HCT116 (cell line): ENCODE results near the gene MYO1E.

Source experiments
- ATF3 ChIP-seq: IDR thresholded peaks from 2 replicates; pipeline ENCODE4 v1.6.1; 2012
- CTCF ChIP-seq, 3 experiments: fragments of 200-600 bp in 1 of 3; sonication (generic) in 1 of 3; IDR thresholded peaks in 2 of 3; conservative IDR thresholded peaks in 1 of 3; 2 replicates each; pipeline ENCODE4 v1.5.1; 2012 to 2017; ENCODE audit warnings: low read depth in 2 of 3, low read length in 2 of 3, antibody characterized with exemption in 1 of 3, borderline replicate concordance in 1 of 3, control low read depth in 1 of 3, mild to moderate bottlenecking in 1 of 3, mixed read lengths in 1 of 3, mixed run types in 1 of 3, moderate library complexity in 1 of 3; ENCODE audit not compliant: insufficient read depth in 1 of 3
- EZH2phosphoT487 ChIP-seq: fragments of 200-600 bp; IDR thresholded peaks from 2 replicates; pipeline ENCODE4 v1.6.1; 2018; ENCODE audit warnings: antibody characterized with exemption, borderline replicate concordance
- FOSL1 ChIP-seq: IDR thresholded peaks from 2 replicates; pipeline ENCODE4 v1.6.1; 2012; ENCODE audit warnings: low read depth
- POLR2A ChIP-seq: IDR thresholded peaks from 2 replicates; pipeline ENCODE4 v1.7.0; 2011; ENCODE audit warnings: borderline replicate concordance; ENCODE audit not compliant: insufficient read depth, insufficient read length; ENCODE audit errors: extremely low read depth
- POLR2AphosphoS5 ChIP-seq: IDR thresholded peaks from 2 replicates; pipeline ENCODE4 v1.6.1; 2011; ENCODE audit warnings: mild to moderate bottlenecking, low read depth, low read length, moderate library complexity
- SIN3A ChIP-seq: IDR thresholded peaks from 2 replicates; pipeline ENCODE4 v1.6.1; 2012; ENCODE audit warnings: low read depth
- YY1 ChIP-seq: IDR thresholded peaks from 2 replicates; pipeline ENCODE4 v1.6.1; 2011; ENCODE audit warnings: low read length, low read depth, moderate library complexity, mild to moderate bottlenecking; ENCODE audit not compliant: insufficient replicate concordance; ENCODE audit errors: extremely low read depth
- ZFX ChIP-seq: fragments of 450-650 bp; IDR thresholded peaks from 2 replicates; pipeline ENCODE4 v1.6.1; 2017
- TF ChIP-seq, protein P1 (sequence below): IDR thresholded peaks from 2 replicates; pipeline ENCODE4 v1.6.1; 2012; ENCODE audit warnings: low read depth

DNA sequence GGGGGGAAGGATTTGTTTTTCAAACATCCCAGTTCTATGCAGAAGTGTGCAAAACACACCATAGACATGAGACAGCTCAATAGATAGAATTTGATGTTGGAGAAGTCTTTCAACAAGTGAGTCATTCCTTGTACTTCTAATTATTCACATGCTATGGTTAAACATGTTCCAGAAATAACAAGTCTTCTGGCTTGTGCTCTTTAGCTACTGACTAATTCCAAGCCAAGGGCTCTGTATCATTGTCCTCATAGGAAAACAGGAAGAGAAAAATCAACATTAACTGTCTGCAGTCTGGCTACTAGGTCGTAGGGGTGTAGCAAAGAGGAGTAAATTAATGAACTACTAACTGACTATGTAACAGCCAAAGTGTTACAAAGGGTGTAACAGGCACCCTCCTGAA lies 140.2 kb downstream of the MYO1E start:
- TF ChIP-seq POLR2A: no peak
- TF ChIP-seq ATF3: no peak
- TF ChIP-seq CTCF (IDR thresholded peaks at IDR 0.05 in 2 of 3, conservative IDR thresholded peaks at IDR 0.05 in 1 of 3; ENCODE audit: borderline replicate concordance in 1 of 3, insufficient read depth in 1 of 3, low read depth in 2 of 3, low read length in 2 of 3): no peak
- no peak for TF ChIP-seq POLR2AphosphoS5
- TF ChIP-seq EZH2phosphoT487: no peak
- TF ChIP-seq, protein P1, sequence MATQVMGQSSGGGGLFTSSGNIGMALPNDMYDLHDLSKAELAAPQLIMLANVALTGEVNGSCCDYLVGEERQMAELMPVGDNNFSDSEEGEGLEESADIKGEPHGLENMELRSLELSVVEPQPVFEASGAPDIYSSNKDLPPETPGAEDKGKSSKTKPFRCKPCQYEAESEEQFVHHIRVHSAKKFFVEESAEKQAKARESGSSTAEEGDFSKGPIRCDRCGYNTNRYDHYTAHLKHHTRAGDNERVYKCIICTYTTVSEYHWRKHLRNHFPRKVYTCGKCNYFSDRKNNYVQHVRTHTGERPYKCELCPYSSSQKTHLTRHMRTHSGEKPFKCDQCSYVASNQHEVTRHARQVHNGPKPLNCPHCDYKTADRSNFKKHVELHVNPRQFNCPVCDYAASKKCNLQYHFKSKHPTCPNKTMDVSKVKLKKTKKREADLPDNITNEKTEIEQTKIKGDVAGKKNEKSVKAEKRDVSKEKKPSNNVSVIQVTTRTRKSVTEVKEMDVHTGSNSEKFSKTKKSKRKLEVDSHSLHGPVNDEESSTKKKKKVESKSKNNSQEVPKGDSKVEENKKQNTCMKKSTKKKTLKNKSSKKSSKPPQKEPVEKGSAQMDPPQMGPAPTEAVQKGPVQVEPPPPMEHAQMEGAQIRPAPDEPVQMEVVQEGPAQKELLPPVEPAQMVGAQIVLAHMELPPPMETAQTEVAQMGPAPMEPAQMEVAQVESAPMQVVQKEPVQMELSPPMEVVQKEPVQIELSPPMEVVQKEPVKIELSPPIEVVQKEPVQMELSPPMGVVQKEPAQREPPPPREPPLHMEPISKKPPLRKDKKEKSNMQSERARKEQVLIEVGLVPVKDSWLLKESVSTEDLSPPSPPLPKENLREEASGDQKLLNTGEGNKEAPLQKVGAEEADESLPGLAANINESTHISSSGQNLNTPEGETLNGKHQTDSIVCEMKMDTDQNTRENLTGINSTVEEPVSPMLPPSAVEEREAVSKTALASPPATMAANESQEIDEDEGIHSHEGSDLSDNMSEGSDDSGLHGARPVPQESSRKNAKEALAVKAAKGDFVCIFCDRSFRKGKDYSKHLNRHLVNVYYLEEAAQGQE: no peak
- TF ChIP-seq YY1: no peak
- no peak for TF ChIP-seq SIN3A
- TF ChIP-seq FOSL1: no peak
- no peak for TF ChIP-seq ZFX
